Prostate gland (tissue), 2 donors: ENCODE measurements around the gene KIF21B.

ENCODE experiments used
- CTCF ChIP-seq, 4 experiments: fragments of 200-600 bp in 2 of 4; fragments of 450-650 bp in 2 of 4; sonication (generic) in 2 of 4; IDR thresholded peaks; 1 replicate in 3 of 4; 2 replicates in 1 of 4; pipeline ENCODE4 v1.5.1; 2016 to 2019; ENCODE audit warnings: antibody characterized with exemption in 4 of 4, mild to moderate bottlenecking in 2 of 4, moderate library complexity in 2 of 4
- POLR2A ChIP-seq: fragments of 450-650 bp; IDR thresholded peaks from one replicate; pipeline ENCODE4 v1.6.1; 2016; ENCODE audit warnings: antibody characterized with exemption, mild to moderate bottlenecking

GRCh38 chr1:201020721-201021629 lies 2.5 kb downstream of the KIF21B start:
- TF ChIP-seq POLR2A (no peak), CTCF (IDR thresholded peaks at IDR 0.05) (no peak)
